Caco-2 (cell line): ENCODE results near the gene THEM5. TPM values are rescaled to one million over a fixed set of nuclear protein-coding genes. Genes with fewer than 3 reads are reported as not detected.

Source experiments
- BruUV-seq: library from RNA; stranded (reverse); fragments of 400-500 nt; replicated peaks from 2 replicates; lab custom pipeline; 2021; lab: Mats Ljungman, UMichigan
- CTCF ChIA-PET: fragments of 300-600 bp; sonication (Branson Sonifier 250); formaldehyde crosslinking; loops from one replicate; lab custom pipeline; 2022; ENCODE audit warnings: antibody characterized with exemption; lab: Charles Lee
- POLR2A ChIA-PET: fragments of 300-600 bp; sonication (Branson Sonifier 250); formaldehyde crosslinking; loops from one replicate; lab custom pipeline; 2022; ENCODE audit warnings: antibody characterized with exemption; lab: Charles Lee
- DNase-seq, 2 experiments: peaks; one replicate each; pipeline versions ENCODE4 v3.0.0 to v3.0.0-alpha.2; 2020 to 2022
- H3K27me3 ChIP-seq: replicated peaks from 2 replicates; pipeline ENCODE4 v1.6.0; 2011; ENCODE audit warnings: low read length; ENCODE audit not compliant: control insufficient read depth, insufficient read depth
- H3K36me3 ChIP-seq: 2 replicates; pipeline ENCODE4 v1.5.1; 2011; ENCODE audit warnings: low read length; ENCODE audit not compliant: control insufficient read depth, insufficient read depth
- H3K4me1 ChIP-seq: fragments of 250-450 bp; sonication (Bioruptor Pico); 2 replicates; pipeline ENCODE4 v1.5.1; 2020; ENCODE audit warnings: mild to moderate bottlenecking
- H3K4me3 ChIP-seq: 2 replicates; pipeline ENCODE4 v1.5.1; 2011; ENCODE audit warnings: low read depth, mild to moderate bottlenecking, control low read depth, low read length
- H3K9me3 ChIP-seq: fragments of 250-450 bp; sonication (Bioruptor Pico); 2 replicates; pipeline ENCODE4 v1.5.1; 2020; ENCODE audit warnings: mild to moderate bottlenecking, moderate library complexity
- H3K27ac Mint-ChIP-seq: one replicate; pipeline ENCODE4 v1.8.0; 2022; ENCODE audit warnings: mixed read lengths; ENCODE audit not compliant: unreplicated experiment
- H3K27me3 Mint-ChIP-seq: one replicate; pipeline ENCODE4 v1.8.0; 2022; ENCODE audit warnings: mixed read lengths; ENCODE audit not compliant: insufficient read depth, unreplicated experiment
- H3K36me3 Mint-ChIP-seq: one replicate; pipeline ENCODE4 v1.8.0; 2022; ENCODE audit warnings: mild to moderate bottlenecking, mixed read lengths; ENCODE audit not compliant: insufficient read depth, unreplicated experiment
- H3K4me1 Mint-ChIP-seq: one replicate; pipeline ENCODE4 v1.8.0; 2022; ENCODE audit warnings: low read depth, mixed read lengths; ENCODE audit not compliant: unreplicated experiment
- H3K4me3 Mint-ChIP-seq: one replicate; pipeline ENCODE4 v1.8.0; 2022; ENCODE audit warnings: mild to moderate bottlenecking, moderate library complexity, mixed read lengths; ENCODE audit not compliant: unreplicated experiment
- H3K9me3 Mint-ChIP-seq: one replicate; pipeline ENCODE4 v1.8.0; 2022; ENCODE audit warnings: mixed read lengths; ENCODE audit not compliant: unreplicated experiment
- CTCF ChIP-seq, 2 experiments: fragments of 200-600 bp in 1 of 2; IDR thresholded peaks; 1 replicate in 1 of 2; 2 replicates in 1 of 2; pipeline versions ENCODE4 v1.5.1 to v1.8.0; 2011 to 2022; ENCODE audit warnings: antibody characterized with exemption in 1 of 2, control low read depth in 1 of 2, inconsistent platforms in 1 of 2, low read depth in 1 of 2, low read length in 1 of 2, mild to moderate bottlenecking in 1 of 2, moderate library complexity in 1 of 2; ENCODE audit not compliant: insufficient read depth in 1 of 2, severe bottlenecking in 1 of 2, unreplicated experiment in 1 of 2
- intact Hi-C: fragments of 100-400 bp; cut with micrococcal nuclease; formaldehyde crosslinking; loops from one replicate; pipeline ENCODE4 v1.10.0; 2022; ENCODE audit not compliant: unreplicated experiment
- total RNA-seq: library from RNA; stranded (reverse); gene quantifications from 2 replicates; pipeline ENCODE4 v1.2.3, GENCODE V29; 2022

Gene THEM5
- total RNA-seq, 1 experiment from 2014 or later: not detected

GRCh38 chr1:151843398-151843797, 10.1 kb downstream of the THEM5 start:
- H3K36me3 ChIP-seq: no peaks in the 10 kb centered on the region; the same call in 1 of the 2 replicates
- H3K9me3 ChIP-seq: no peaks in the 10 kb centered on the region
- BruUV-seq: no TSS peak
- no peaks in the 10 kb centered on the region for H3K27me3 ChIP-seq
- no peak overlapping the region for H3K27ac Mint-ChIP-seq
- H3K9me3 Mint-ChIP-seq: no peaks in the 10 kb centered on the region
- no peaks in the 10 kb centered on the region; the same call in 1 of the 2 replicates for H3K4me1 ChIP-seq
- H3K4me3 ChIP-seq: no peak overlapping the region
- POLR2A ChIA-PET: no interaction called here
- no peak for DNase-seq
- intact Hi-C loops: no loop called here
- CTCF ChIA-PET: interaction anchor here (0.6 kb wide), 1 partner anchor 249 kb away, joined by 3 read pairs; no protein-coding TSS in a partner anchor
- peaks cover 3% of the 10 kb centered on the region for H3K27me3 Mint-ChIP-seq
- no peak overlapping the region for H3K4me3 Mint-ChIP-seq
- H3K36me3 Mint-ChIP-seq: peaks cover 8% of the 10 kb centered on the region
- peaks cover 7% of the 10 kb centered on the region for H3K4me1 Mint-ChIP-seq
- no peak for TF ChIP-seq CTCF (IDR thresholded peaks at IDR 0.05; ENCODE audit: insufficient read depth in 1 of 2, low read depth in 1 of 2, low read length in 1 of 2, severe bottlenecking in 1 of 2, unreplicated experiment in 1 of 2)

GRCh38 chr1:151841141-151841540, 12.4 kb downstream of the THEM5 start:
- Mint-ChIP-seq H3K4me3 (peak overlapping the region; percentile 93), H3K4me1 (peaks cover 19% of the 10 kb centered on the region), H3K9me3 (no peaks in the 10 kb centered on the region), H3K36me3 (peaks cover 15% of the 10 kb centered on the region), H3K27me3 (peaks cover 3% of the 10 kb centered on the region), H3K27ac (no peak overlapping the region)
- no peak for DNase-seq
- Histone ChIP-seq H3K9me3 (no peaks in the 10 kb centered on the region), H3K4me1 (peaks cover 7% of the 10 kb centered on the region), H3K4me3 (no peak overlapping the region), H3K36me3 (no peaks in the 10 kb centered on the region; the same call in 1 of the 2 replicates), H3K27me3 (no peaks in the 10 kb centered on the region)
- CTCF ChIA-PET: no interaction called here
- BruUV-seq: no TSS peak
- POLR2A ChIA-PET: no interaction called here
- TF ChIP-seq CTCF (IDR thresholded peaks at IDR 0.05; ENCODE audit: insufficient read depth in 1 of 2, low read depth in 1 of 2, low read length in 1 of 2, severe bottlenecking in 1 of 2, unreplicated experiment in 1 of 2): no peak
- intact Hi-C loops: no loop called here

- intact Hi-C loops: no loop called here
- peak overlapping the region; percentile 57 for H3K4me3 ChIP-seq
These were observed 13.1 kb downstream of the THEM5 start for GRCh38 chr1:151840421-151840820.

More at GRCh38 chr1:151840421-151840820, 13.1 kb downstream of the THEM5 start:
- Mint-ChIP-seq H3K27ac (peak overlapping the region; percentile 88), H3K36me3 (peaks cover 15% of the 10 kb centered on the region), H3K27me3 (peaks cover 3% of the 10 kb centered on the region), H3K4me3 (peak overlapping the region; percentile 93), H3K9me3 (no peaks in the 10 kb centered on the region), H3K4me1 (peaks cover 26% of the 10 kb centered on the region)
- TSS peak; percentile 76 for BruUV-seq
- H3K36me3 ChIP-seq: no peaks in the 10 kb centered on the region; the same call in 1 of the 2 replicates
- TF ChIP-seq CTCF (IDR thresholded peaks at IDR 0.05; ENCODE audit: insufficient read depth in 1 of 2, low read depth in 1 of 2, low read length in 1 of 2, severe bottlenecking in 1 of 2, unreplicated experiment in 1 of 2): no peak
- POLR2A ChIA-PET: interaction anchor here (0.7 to 1.0 kb wide), 3 partner anchors 13 to 293 kb away, joined by 3 to 4 read pairs (median 3); partner anchors contain the start of genes MRPL9 and THEM5
- H3K4me1 ChIP-seq: peaks cover 14% of the 10 kb centered on the region
- H3K27me3 ChIP-seq: no peaks in the 10 kb centered on the region
- CTCF ChIA-PET: interaction anchor here (1.1 to 1.6 kb wide), 3 partner anchors 12 to 78 kb away, joined by 3 to 5 read pairs (median 4); partner anchors contain the start of gene MRPL9
- H3K9me3 ChIP-seq: no peaks in the 10 kb centered on the region
- no peak for DNase-seq
